Endothelial cell of umbilical vein (primary cell): ENCODE data around the gene ADAP1. TPM values are rescaled to one million over a fixed set of nuclear protein-coding genes. Genes with fewer than 3 reads are reported as not detected.

Experiments
- BruUV-seq: library from RNA; stranded (reverse); fragments of 400-500 nt; replicated peaks from 2 replicates; lab custom pipeline; 2021; lab: Mats Ljungman, UMichigan
- CTCF ChIA-PET: fragments of 300-600, 350-600 bp; sonication (Branson Sonifier 250); formaldehyde crosslinking; loops from one replicate; lab custom pipeline; 2021; ENCODE audit warnings: antibody characterized with exemption, inconsistent platforms; lab: Charles Lee
- POLR2A ChIA-PET: fragments of 300-600, 350-600 bp; sonication (Branson Sonifier 250); formaldehyde crosslinking; loops from one replicate; lab custom pipeline; 2021; ENCODE audit warnings: antibody characterized with exemption, inconsistent platforms; lab: Charles Lee
- DNase-seq: peaks from one replicate; pipeline ENCODE4 v3.0.0-alpha.2; 2011; ENCODE audit warnings: low read depth, low spot score
- FAIRE-seq: peaks from 2 replicates; lab custom pipeline; 2011; peaks lifted over from hg19 to GRCh38; lab: Jason Lieb, UNC
- H2AFZ ChIP-seq: 2 replicates; pipeline ENCODE4 v1.6.0; 2012; ENCODE audit warnings: low read depth, low read length, control low read depth, inconsistent platforms
- H3K27ac ChIP-seq: 2 replicates; pipeline ENCODE4 v1.5.1; 2011; ENCODE audit warnings: low read depth, mild to moderate bottlenecking, control low read depth, low read length, moderate library complexity; ENCODE audit not compliant: insufficient read depth
- H3K27me3 ChIP-seq, 2 experiments: 2 replicates each; pipeline versions ENCODE4 v1.6.0 to v1.6.1; 2011; ENCODE audit warnings: low read length in 2 of 2, mixed read lengths in 1 of 2; ENCODE audit not compliant: control insufficient read depth in 2 of 2, insufficient read depth in 2 of 2
- H3K36me3 ChIP-seq, 2 experiments: 2 replicates in 1 of 2; 3 replicates in 1 of 2; pipeline ENCODE4 v1.5.1; 2011; ENCODE audit warnings: low read length in 2 of 2, mild to moderate bottlenecking in 1 of 2, moderate library complexity in 1 of 2; ENCODE audit not compliant: control insufficient read depth in 2 of 2, insufficient read depth in 2 of 2; ENCODE audit errors: extremely low read depth in 1 of 2
- H3K4me1 ChIP-seq: 3 replicates; pipeline ENCODE4 v1.5.1; 2011; ENCODE audit warnings: mild to moderate bottlenecking, low read length; ENCODE audit not compliant: control insufficient read depth, insufficient read depth; ENCODE audit errors: extremely low read depth
- H3K4me2 ChIP-seq: 2 replicates; pipeline ENCODE4 v1.6.1; 2011; ENCODE audit warnings: low read length, control low read depth, mixed read lengths; ENCODE audit not compliant: insufficient read depth
- H3K4me3 ChIP-seq, 3 experiments: fragments of 200-600 bp in 1 of 3; sonication (generic), shearing (Covaris generic) in 1 of 3; replicated peaks in 1 of 3; 2 replicates each; pipeline ENCODE4 v1.5.1; 2011 to 2016; ENCODE audit warnings: control low read depth in 3 of 3, low read length in 3 of 3, mild to moderate bottlenecking in 2 of 3, inconsistent platforms in 1 of 3, low read depth in 1 of 3, moderate library complexity in 1 of 3; ENCODE audit not compliant: insufficient read depth in 1 of 3
- H3K79me2 ChIP-seq: 2 replicates; pipeline ENCODE4 v1.6.0; 2012; ENCODE audit warnings: low read length, inconsistent platforms; ENCODE audit not compliant: control insufficient read depth, insufficient read depth
- H3K9ac ChIP-seq: replicated peaks from 2 replicates; pipeline ENCODE3; 2011; ENCODE audit warnings: low read length, control low read depth; ENCODE audit not compliant: insufficient read depth; ENCODE audit errors: extremely low read depth
- H3K9me1 ChIP-seq: replicated peaks from 3 replicates; pipeline ENCODE4 v1.6.0; 2011; ENCODE audit warnings: mild to moderate bottlenecking, low read length; ENCODE audit not compliant: control insufficient read depth, insufficient read depth; ENCODE audit errors: extremely low read depth
- H3K9me3 ChIP-seq: replicated peaks from 2 replicates; pipeline ENCODE4 v1.5.1; 2012; ENCODE audit warnings: low read length, inconsistent platforms; ENCODE audit not compliant: control insufficient read depth, insufficient read depth
- H4K20me1 ChIP-seq: replicated peaks from 2 replicates; pipeline ENCODE3; 2011; ENCODE audit warnings: mild to moderate bottlenecking, low read length; ENCODE audit not compliant: control insufficient read depth, insufficient read depth; ENCODE audit errors: extremely low read depth
- CTCF ChIP-seq, 2 donors: IDR thresholded peaks; 1 replicate in 1 of 2; 2 replicates in 1 of 2; pipeline ENCODE4 v1.5.1; 2011; ENCODE audit warnings: low read length in 2 of 2, mild to moderate bottlenecking in 2 of 2, moderate library complexity in 2 of 2, control low read depth in 1 of 2, inconsistent platforms in 1 of 2, low read depth in 1 of 2; ENCODE audit not compliant: insufficient read depth in 1 of 2; ENCODE audit errors: extremely low read depth in 1 of 2
- FOS ChIP-seq: IDR thresholded peaks from 2 replicates; pipeline ENCODE4 v1.6.1; 2011; ENCODE audit warnings: mild to moderate bottlenecking, low read length, moderate library complexity, borderline replicate concordance; ENCODE audit not compliant: insufficient read depth
- GATA2 ChIP-seq: IDR thresholded peaks from 2 replicates; pipeline ENCODE4 v1.7.0; 2011; ENCODE audit warnings: low read depth, mild to moderate bottlenecking, moderate library complexity, mixed read lengths, low read length; ENCODE audit not compliant: insufficient read length, insufficient read depth
- MAX ChIP-seq: IDR thresholded peaks from 2 replicates; pipeline ENCODE4 v1.6.1; 2011; ENCODE audit not compliant: insufficient read depth, insufficient read length
- MYC ChIP-seq: IDR thresholded peaks from one replicate; pipeline ENCODE4 v1.6.1; 2011; ENCODE audit warnings: mild to moderate bottlenecking, low read depth, low read length
- POLR2A ChIP-seq: IDR thresholded peaks from 2 replicates; pipeline ENCODE4 v1.6.1; 2012; ENCODE audit warnings: low read depth, mild to moderate bottlenecking, control low read depth, low read length
- dilution Hi-C: fragments of 300-500 bp; cut with MboI; formaldehyde crosslinking; loops from one replicate; pipeline ENCODE4 v1.15.0; 2019; ENCODE audit warnings: low sequenced_read_pairs; ENCODE audit not compliant: extremely low pct_ligation_motif_present
- intact Hi-C: fragments of 100-400 bp; cut with micrococcal nuclease; formaldehyde crosslinking; loops from one replicate; pipeline ENCODE4 v1.10.0; 2022
- polyA plus RNA-seq, 4 experiments: library from polyadenylated mRNA; depleted of rRNA in 3 of 4; stranded (reverse) in 3 of 4; unstranded in 1 of 4; fragments of >200 nt; gene quantifications; 2 replicates each; pipeline versions ENCODE4 v1.2.1 to v1.2.3, GENCODE V29; 2011 to 2012; ENCODE audit warnings: missing spikeins in 1 of 4
- total RNA-seq: library from RNA; stranded (reverse); gene quantifications from 2 replicates; pipeline ENCODE4 v1.2.3, GENCODE V29; 2021

ADAP1 gene
- total and polyA plus RNA-seq, 2 donors (not counting 3 experiments of a cell fraction or from before 2014, with no cell fraction given), result 0.49 to 0.58 TPM

- BruUV-seq, result no TSS peak
- H3K4me1 ChIP-seq, result peaks cover 6% of the 10 kb centered on the region
- H3K4me2 ChIP-seq, result no peak overlapping the region
- H3K9ac ChIP-seq, result no peak overlapping the region
- DNase-seq (peak; percentile 25), FAIRE-seq (no peak)
- no peak overlapping the region for H2AFZ ChIP-seq
- H3K36me3 ChIP-seq, result peaks cover 4 to 25% of the 10 kb centered on the region in 2 experiments
- no peak overlapping the region for H3K27ac ChIP-seq
- TF ChIP-seq MAX (peak; percentile 79), POLR2A (no peak), MYC (peak; percentile 38), FOS (no peak), GATA2 (no peak), CTCF (IDR thresholded peaks at IDR 0.05; ENCODE audit: extremely low read depth in 1 of 2, insufficient read depth in 1 of 2, low read depth in 1 of 2, low read length in 2 of 2) (no peak)
- no peak overlapping the region for H3K4me3 ChIP-seq
- no peaks in the 10 kb centered on the region for H4K20me1 ChIP-seq
- no peaks in the 10 kb centered on the region for H3K79me2 ChIP-seq
- intact Hi-C loops (no loop called here), dilution Hi-C loops (no loop called here)
- ChIA-PET POLR2A (no interaction called here), CTCF (interaction anchor here (1.5 to 1.7 kb wide), 2 partner anchors 21 to 61 kb away, joined by 3 to 4 read pairs; partner anchors contain the start of gene GET4)
- no peaks in the 10 kb centered on the region for H3K9me1 ChIP-seq
- no peaks in the 10 kb centered on the region for H3K9me3 ChIP-seq
- no peaks in the 10 kb centered on the region for H3K27me3 ChIP-seq
Measured at GRCh38 chr7:897771-898376, 56.6 kb downstream of the ADAP1 start.
